IMR-90 (cell line): ENCODE results near the gene ATG9B. TPM values are rescaled to one million over a fixed set of nuclear protein-coding genes. Genes with fewer than 3 reads are reported as not detected.

Source experiments
- ATAC-seq: fragments of 200-7000 bp; cut with Tn5 transposase; 2 replicates; pipeline ENCODE4 v1.9.1; 2020; ENCODE audit warnings: low read depth, mild to moderate bottlenecking, moderate library complexity
- BruUV-seq: library from RNA; stranded (reverse); fragments of 400-500 nt; replicated peaks from 2 replicates; lab custom pipeline; 2021; lab: Mats Ljungman, UMichigan
- CTCF ChIA-PET: fragments of 300-600 bp; formaldehyde crosslinking; extraction: SDS; loops from one replicate; lab custom pipeline; 2021; ENCODE audit warnings: antibody characterized with exemption; lab: Yijun Ruan, JAX
- POLR2A ChIA-PET: fragments of 300-600 bp; sonication (Branson Sonifier 250); formaldehyde crosslinking; loops from one replicate; lab custom pipeline; 2022; ENCODE audit warnings: antibody characterized with exemption; ENCODE audit not compliant: unreplicated experiment; lab: Charles Lee
- DNase-seq: peaks from one replicate; pipeline ENCODE4 v3.0.0; 2013
- H2AFZ ChIP-seq: replicated peaks from 2 replicates; pipeline ENCODE3; 2013; ENCODE audit warnings: low read length, mild to moderate bottlenecking; ENCODE audit not compliant: poor library complexity
- H2AK5ac ChIP-seq: 2 replicates; pipeline ENCODE4 v1.6.1; 2013; ENCODE audit warnings: low read depth, low read length, inconsistent platforms
- H2AK9ac ChIP-seq: replicated peaks from 2 replicates; pipeline ENCODE3; 2013; ENCODE audit warnings: mild to moderate bottlenecking, low read depth, low read length, moderate library complexity; ENCODE audit not compliant: poor library complexity
- H2BK120ac ChIP-seq: 2 replicates; pipeline ENCODE4 v1.6.1; 2013; ENCODE audit warnings: low read depth, low read length, inconsistent platforms
- H2BK15ac ChIP-seq: 3 replicates; pipeline ENCODE4 v1.6.1; 2013; ENCODE audit warnings: low read depth, low read length, inconsistent platforms
- H2BK20ac ChIP-seq: 2 replicates; pipeline ENCODE4 v1.6.1; 2013; ENCODE audit warnings: low read depth, mild to moderate bottlenecking, inconsistent platforms, low read length, moderate library complexity
- H2BK5ac ChIP-seq: 2 replicates; pipeline ENCODE4 v1.6.1; 2013; ENCODE audit warnings: mild to moderate bottlenecking, low read depth, low read length, inconsistent platforms; ENCODE audit not compliant: poor library complexity, severe bottlenecking
- H3K14ac ChIP-seq: replicated peaks from 2 replicates; pipeline ENCODE4 v1.6.1; 2013; ENCODE audit warnings: low read depth, low read length, inconsistent platforms
- H3K18ac ChIP-seq: 2 replicates; pipeline ENCODE4 v1.6.1; 2013; ENCODE audit warnings: low read depth, low read length, control low read depth
- H3K23ac ChIP-seq: 2 replicates; pipeline ENCODE4 v1.6.1; 2013; ENCODE audit warnings: low read depth, low read length, inconsistent platforms
- H3K27ac ChIP-seq: 2 replicates; pipeline ENCODE4 v1.5.1; 2013; ENCODE audit warnings: mild to moderate bottlenecking, control low read depth, low read length; ENCODE audit not compliant: insufficient read depth
- H3K27me3 ChIP-seq: 2 replicates; pipeline ENCODE4 v1.6.1; 2013; ENCODE audit warnings: low read length; ENCODE audit not compliant: control insufficient read depth, insufficient read depth
- H3K36me3 ChIP-seq: 2 replicates; pipeline ENCODE4 v1.6.1; 2013; ENCODE audit warnings: low read length, mixed read lengths; ENCODE audit not compliant: control insufficient read depth, insufficient read depth
- H3K4ac ChIP-seq: 2 replicates; pipeline ENCODE4 v1.6.1; 2013; ENCODE audit warnings: low read depth, low read length, inconsistent platforms
- H3K4me1 ChIP-seq: 2 replicates; pipeline ENCODE4 v1.6.1; 2013; ENCODE audit warnings: low read length, mixed read lengths; ENCODE audit not compliant: control insufficient read depth, insufficient read depth
- H3K4me2 ChIP-seq: 2 replicates; pipeline ENCODE4 v1.6.1; 2013; ENCODE audit warnings: low read depth, mild to moderate bottlenecking, control low read depth, low read length, moderate library complexity
- H3K4me3 ChIP-seq: 2 replicates; pipeline ENCODE4 v1.5.1; 2013; ENCODE audit warnings: low read depth, mild to moderate bottlenecking, control low read depth, low read length, moderate library complexity; ENCODE audit not compliant: insufficient read depth
- H3K56ac ChIP-seq: 2 replicates; pipeline ENCODE4 v1.6.1; 2013; ENCODE audit warnings: low read length, inconsistent platforms; ENCODE audit not compliant: insufficient read depth; ENCODE audit errors: extremely low read depth
- H3K79me1 ChIP-seq, 2 experiments: 2 replicates each; pipeline ENCODE4 v1.6.1; 2013; ENCODE audit warnings: low read length in 2 of 2, inconsistent platforms in 1 of 2, low read depth in 1 of 2
- H3K9ac ChIP-seq: 2 replicates; pipeline ENCODE4 v1.6.1; 2013; ENCODE audit warnings: low read depth, low read length, control low read depth
- H3K9me1 ChIP-seq: 2 replicates; pipeline ENCODE4 v1.6.1; 2013; ENCODE audit warnings: low read length, inconsistent platforms; ENCODE audit not compliant: insufficient read depth
- H3K9me3 ChIP-seq: 2 replicates; pipeline ENCODE4 v1.6.1; 2013; ENCODE audit warnings: low read length; ENCODE audit not compliant: control insufficient read depth, insufficient read depth
- H4K20me1 ChIP-seq: 2 replicates; pipeline ENCODE4 v1.6.1; 2013; ENCODE audit warnings: low read length, inconsistent platforms; ENCODE audit not compliant: insufficient read depth
- H4K5ac ChIP-seq: 2 replicates; pipeline ENCODE4 v1.6.1; 2013; ENCODE audit warnings: mild to moderate bottlenecking, low read depth, low read length, control low read depth
- H4K8ac ChIP-seq, 2 experiments: 2 replicates each; pipeline ENCODE4 v1.6.1; 2013; ENCODE audit warnings: low read depth in 2 of 2, low read length in 2 of 2, control low read depth in 1 of 2, inconsistent platforms in 1 of 2
- H4K91ac ChIP-seq: 2 replicates; pipeline ENCODE4 v1.6.1; 2013; ENCODE audit warnings: low read depth, low read length, inconsistent platforms; ENCODE audit not compliant: insufficient read depth
- BHLHE40 ChIP-seq: fragments of 150-350 bp; IDR thresholded peaks from 2 replicates; pipeline ENCODE4 v1.6.1; 2016; ENCODE audit warnings: mild to moderate bottlenecking, low read depth, low read length
- CEBPB ChIP-seq: IDR thresholded peaks from 2 replicates; pipeline ENCODE4 v1.6.1; 2012; ENCODE audit warnings: low read depth, low read length, improper control_type of control experiment
- CHD1 ChIP-seq: IDR thresholded peaks from 2 replicates; pipeline ENCODE4 v1.6.1; 2012; ENCODE audit warnings: low read depth, low read length, improper control_type of control experiment
- CTCF ChIP-seq: conservative IDR thresholded peaks from 2 replicates; pipeline ENCODE4 v1.5.1; 2012; ENCODE audit warnings: mild to moderate bottlenecking, low read depth, low read length, improper control_type of control experiment
- FOS ChIP-seq: fragments of 150-350 bp; IDR thresholded peaks from 2 replicates; pipeline ENCODE4 v1.6.1; 2016; ENCODE audit warnings: low read depth, low read length
- MAFK ChIP-seq: IDR thresholded peaks from 2 replicates; pipeline ENCODE4 v1.6.1; 2012; ENCODE audit warnings: low read depth, low read length, improper control_type of control experiment
- MAZ ChIP-seq: IDR thresholded peaks from 2 replicates; pipeline ENCODE4 v1.6.1; 2012; ENCODE audit warnings: low read depth, mild to moderate bottlenecking, low read length, improper control_type of control experiment, moderate library complexity, borderline replicate concordance
- MXI1 ChIP-seq: IDR thresholded peaks from 2 replicates; pipeline ENCODE4 v1.6.1; 2012; ENCODE audit warnings: low read depth, mild to moderate bottlenecking, low read length, moderate library complexity, borderline replicate concordance
- NFE2L2 ChIP-seq: fragments of 150-350 bp; IDR thresholded peaks from 2 replicates; pipeline ENCODE4 v1.6.1; 2016; ENCODE audit warnings: low read depth, mild to moderate bottlenecking, low read length
- POLR2A ChIP-seq: IDR thresholded peaks from 2 replicates; pipeline ENCODE4 v1.6.1; 2012; ENCODE audit warnings: mild to moderate bottlenecking, low read depth, low read length
- RAD21 ChIP-seq: IDR thresholded peaks from 2 replicates; pipeline ENCODE4 v1.6.1; 2012; ENCODE audit warnings: low read length, improper control_type of control experiment
- RCOR1 ChIP-seq: IDR thresholded peaks from 2 replicates; pipeline ENCODE4 v1.6.1; 2012; ENCODE audit warnings: mild to moderate bottlenecking, low read length, improper control_type of control experiment; ENCODE audit not compliant: insufficient replicate concordance
- RFX5 ChIP-seq: IDR thresholded peaks from 2 replicates; pipeline ENCODE4 v1.8.0; 2012; ENCODE audit warnings: low read depth, mild to moderate bottlenecking, low read length, moderate library complexity
- SMC3 ChIP-seq: fragments of 150-350 bp; IDR thresholded peaks from 2 replicates; pipeline ENCODE4 v1.6.1; 2016; ENCODE audit warnings: low read depth, mild to moderate bottlenecking, antibody characterized with exemption, low read length, moderate library complexity
- WGBS, 2 experiments: methylation state at CpG; one replicate each; pipeline versions ENCODE4 v1.1.5 to v1.1.7; 2013; ENCODE audit warnings: missing lambda C conversion rate in 2 of 2; ENCODE audit not compliant: insufficient read length in 1 of 2; ENCODE audit errors: extremely low coverage in 2 of 2; 5-methylcytosine and 5-hydroxymethylcytosine counted together
- dilution Hi-C: fragments of 300-500 bp; cut with HindIII; formaldehyde crosslinking; loops from one replicate; pipeline ENCODE4 v1.14.3; 2018; ENCODE audit warnings: low sequenced_read_pairs; ENCODE audit not compliant: unreplicated experiment
- in situ Hi-C: fragments of 300-500 bp; cut with MboI; formaldehyde crosslinking; loops from 3 replicates; pipeline ENCODE4 v1.14.3; 2019; ENCODE audit warnings: low sequenced_read_pairs, inconsistent platforms, mixed read lengths
- intact Hi-C: fragments of 100-400 bp; cut with micrococcal nuclease; formaldehyde crosslinking; loops from 2 replicates; pipeline ENCODE4 v1.10.0; 2022
- polyA plus RNA-seq, 3 experiments: library from polyadenylated mRNA; depleted of rRNA; stranded (reverse); fragments of >200 nt; gene quantifications; 2 replicates each; pipeline ENCODE4 v1.2.3, GENCODE V29; 2012; ENCODE audit warnings: low replicate concordance in 1 of 3
- total RNA-seq: library from RNA; depleted of rRNA; stranded (reverse); fragments of >200 nt; gene quantifications from 2 replicates; pipeline ENCODE4 v1.2.3, GENCODE V29; 2012
- TF ChIP-seq, protein P1 (sequence below): fragments of 150-350 bp; IDR thresholded peaks from 2 replicates; pipeline ENCODE4 v1.6.1; 2016; ENCODE audit warnings: low read depth, mild to moderate bottlenecking, low read length, moderate library complexity, borderline replicate concordance
- TF ChIP-seq, protein P2 (sequence below): fragments of 150-350 bp; IDR thresholded peaks from 2 replicates; pipeline ENCODE4 v1.6.1; 2017; ENCODE audit warnings: mild to moderate bottlenecking, antibody characterized with exemption, low read length, low read depth

ATG9B gene
- total and polyA plus RNA-seq, 2 of the 4 experiments (the other 2 are of a cell fraction) = 0.18 to 0.91 TPM

DNA sequence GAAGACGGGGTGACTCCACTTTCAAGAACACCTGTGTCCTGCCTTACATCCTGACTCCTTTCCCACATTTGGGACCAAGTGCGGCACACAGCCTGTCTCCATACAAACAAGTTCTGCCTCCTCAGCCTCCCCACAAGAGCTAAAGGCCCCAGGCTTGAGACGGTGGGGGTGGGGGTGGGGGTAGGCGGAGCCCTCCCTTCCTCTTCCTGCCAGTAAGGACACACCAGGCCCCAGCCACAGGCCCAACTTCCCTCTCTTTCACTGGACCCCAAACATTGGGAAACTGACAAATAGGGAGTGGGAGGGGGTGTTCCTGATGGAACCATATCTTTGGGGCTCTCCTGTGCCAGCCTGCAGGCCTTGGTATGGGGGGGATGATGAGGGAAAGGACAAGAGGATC is 28.8 kb upstream of the ATG9B start:
- Histone ChIP-seq H4K20me1 (peaks cover 5% of the 10 kb centered on the region; the same call in 1 of the 2 replicates), H3K23ac (no peak overlapping the region), H3K27ac (no peak overlapping the region), H4K8ac (no peak overlapping the region), H2BK20ac (no peak overlapping the region), H4K91ac (no peak overlapping the region), H2BK120ac (no peak overlapping the region), H2AK9ac (peak overlapping the region; percentile 61), H2BK15ac (no peak overlapping the region), H3K79me1 (peaks cover 8 to 18% of the 10 kb centered on the region in 2 experiments), H3K18ac (no peak overlapping the region), H4K5ac (no peak overlapping the region), H3K9me3 (no peaks in the 10 kb centered on the region), H3K4ac (no peak overlapping the region), H3K14ac (no peak overlapping the region), H3K4me2 (no peak overlapping the region), H3K9ac (no peak overlapping the region), H3K27me3 (no peaks in the 10 kb centered on the region; the same call in 1 of the 2 replicates), H3K4me1 (peaks cover 7% of the 10 kb centered on the region), H3K56ac (no peak overlapping the region), H2AK5ac (no peak overlapping the region), H3K36me3 (no peaks in the 10 kb centered on the region), H3K9me1 (peaks cover 3% of the 10 kb centered on the region; the same call in 1 of the 2 replicates), H2AFZ (no peak overlapping the region), H3K4me3 (no peak overlapping the region), H2BK5ac (no peak overlapping the region)
- BruUV-seq = no TSS peak
- POLR2A ChIA-PET = no interaction called here
- no peak for ATAC-seq
- intact Hi-C loops = no loop called here
- TF ChIP-seq RAD21 (no peak), FOS (no peak), MAFK (no peak), POLR2A (no peak), RFX5 (no peak), BHLHE40 (no peak), CTCF (no peak), CHD1 (no peak), CEBPB (no peak), NFE2L2 (no peak), MXI1 (no peak), SMC3 (no peak), RCOR1 (no peak), MAZ (no peak)
- TF ChIP-seq, protein P1, sequence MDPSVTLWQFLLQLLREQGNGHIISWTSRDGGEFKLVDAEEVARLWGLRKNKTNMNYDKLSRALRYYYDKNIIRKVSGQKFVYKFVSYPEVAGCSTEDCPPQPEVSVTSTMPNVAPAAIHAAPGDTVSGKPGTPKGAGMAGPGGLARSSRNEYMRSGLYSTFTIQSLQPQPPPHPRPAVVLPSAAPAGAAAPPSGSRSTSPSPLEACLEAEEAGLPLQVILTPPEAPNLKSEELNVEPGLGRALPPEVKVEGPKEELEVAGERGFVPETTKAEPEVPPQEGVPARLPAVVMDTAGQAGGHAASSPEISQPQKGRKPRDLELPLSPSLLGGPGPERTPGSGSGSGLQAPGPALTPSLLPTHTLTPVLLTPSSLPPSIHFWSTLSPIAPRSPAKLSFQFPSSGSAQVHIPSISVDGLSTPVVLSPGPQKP = no peak
- TF ChIP-seq, protein P2, sequence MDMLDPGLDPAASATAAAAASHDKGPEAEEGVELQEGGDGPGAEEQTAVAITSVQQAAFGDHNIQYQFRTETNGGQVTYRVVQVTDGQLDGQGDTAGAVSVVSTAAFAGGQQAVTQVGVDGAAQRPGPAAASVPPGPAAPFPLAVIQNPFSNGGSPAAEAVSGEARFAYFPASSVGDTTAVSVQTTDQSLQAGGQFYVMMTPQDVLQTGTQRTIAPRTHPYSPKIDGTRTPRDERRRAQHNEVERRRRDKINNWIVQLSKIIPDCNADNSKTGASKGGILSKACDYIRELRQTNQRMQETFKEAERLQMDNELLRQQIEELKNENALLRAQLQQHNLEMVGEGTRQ = no peak
- in situ Hi-C loops = no loop called here
- CTCF ChIA-PET = no interaction called here
- WGBS, 2 experiments = no CpG with 5 or more reads among the region's 4 CpGs
- no peak for DNase-seq
- dilution Hi-C loops = no loop called here
